PFSK-1 (cell line): ENCODE data around the gene WNT7B.

ENCODE experiments used
- FOXP2 ChIP-seq: optimal IDR thresholded peaks from 2 replicates; pipeline ENCODE3; 2011; ENCODE audit warnings: borderline replicate concordance, control low read depth, inconsistent platforms; ENCODE audit not compliant: insufficient read depth; ENCODE audit errors: extremely low read length, extremely low read depth
- POLR2AphosphoS5 ChIP-seq: IDR thresholded peaks from 2 replicates; pipeline ENCODE4 v1.6.1; 2012; ENCODE audit warnings: low read depth, mild to moderate bottlenecking, control low read depth, low read length, moderate library complexity
- TF ChIP-seq, protein P1 (sequence below), 2 experiments: IDR thresholded peaks; 2 replicates each; pipeline versions ENCODE4 v1.6.1 to v1.8.0; 2011 to 2012; ENCODE audit warnings: low read depth in 2 of 2, low read length in 2 of 2, control low read depth in 1 of 2, inconsistent platforms in 1 of 2, mild to moderate bottlenecking in 1 of 2, moderate library complexity in 1 of 2; ENCODE audit not compliant: insufficient read depth in 1 of 2

DNA sequence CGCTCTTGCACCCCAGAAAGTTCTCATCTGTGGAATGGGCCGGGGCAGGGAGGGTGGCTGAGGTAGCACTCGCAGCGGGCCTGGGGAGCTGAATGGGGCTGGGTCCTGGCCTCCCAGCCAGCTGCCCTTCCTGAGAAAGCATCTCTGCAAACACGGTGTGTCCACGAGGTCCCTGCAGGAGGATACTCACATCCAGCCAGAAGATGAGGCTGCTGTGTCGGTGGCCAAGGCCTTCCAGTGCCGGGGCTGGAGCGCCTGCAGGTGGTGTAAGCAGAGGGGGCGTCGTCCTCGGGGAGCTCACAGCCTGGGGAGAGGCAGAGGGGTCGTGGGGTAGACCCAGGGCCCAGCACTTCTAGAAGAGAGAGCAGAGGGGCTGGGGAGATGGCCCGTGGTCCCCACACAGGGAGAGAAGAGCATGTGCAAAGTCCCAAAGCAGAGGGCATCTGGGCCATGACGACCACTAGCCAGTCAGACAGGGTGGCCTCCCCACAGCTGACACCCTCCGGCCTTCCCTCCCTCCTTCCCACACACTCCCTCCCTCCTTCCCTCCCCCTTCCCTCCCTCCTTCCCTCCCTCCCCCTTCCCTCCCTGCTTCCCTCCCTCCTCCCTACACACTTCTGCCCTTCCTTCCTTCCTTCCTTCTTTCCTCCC lies 97.9 kb downstream of the WNT7B start:
- TF ChIP-seq POLR2AphosphoS5 (no peak), FOXP2 (no peak)
- TF ChIP-seq, protein P1, sequence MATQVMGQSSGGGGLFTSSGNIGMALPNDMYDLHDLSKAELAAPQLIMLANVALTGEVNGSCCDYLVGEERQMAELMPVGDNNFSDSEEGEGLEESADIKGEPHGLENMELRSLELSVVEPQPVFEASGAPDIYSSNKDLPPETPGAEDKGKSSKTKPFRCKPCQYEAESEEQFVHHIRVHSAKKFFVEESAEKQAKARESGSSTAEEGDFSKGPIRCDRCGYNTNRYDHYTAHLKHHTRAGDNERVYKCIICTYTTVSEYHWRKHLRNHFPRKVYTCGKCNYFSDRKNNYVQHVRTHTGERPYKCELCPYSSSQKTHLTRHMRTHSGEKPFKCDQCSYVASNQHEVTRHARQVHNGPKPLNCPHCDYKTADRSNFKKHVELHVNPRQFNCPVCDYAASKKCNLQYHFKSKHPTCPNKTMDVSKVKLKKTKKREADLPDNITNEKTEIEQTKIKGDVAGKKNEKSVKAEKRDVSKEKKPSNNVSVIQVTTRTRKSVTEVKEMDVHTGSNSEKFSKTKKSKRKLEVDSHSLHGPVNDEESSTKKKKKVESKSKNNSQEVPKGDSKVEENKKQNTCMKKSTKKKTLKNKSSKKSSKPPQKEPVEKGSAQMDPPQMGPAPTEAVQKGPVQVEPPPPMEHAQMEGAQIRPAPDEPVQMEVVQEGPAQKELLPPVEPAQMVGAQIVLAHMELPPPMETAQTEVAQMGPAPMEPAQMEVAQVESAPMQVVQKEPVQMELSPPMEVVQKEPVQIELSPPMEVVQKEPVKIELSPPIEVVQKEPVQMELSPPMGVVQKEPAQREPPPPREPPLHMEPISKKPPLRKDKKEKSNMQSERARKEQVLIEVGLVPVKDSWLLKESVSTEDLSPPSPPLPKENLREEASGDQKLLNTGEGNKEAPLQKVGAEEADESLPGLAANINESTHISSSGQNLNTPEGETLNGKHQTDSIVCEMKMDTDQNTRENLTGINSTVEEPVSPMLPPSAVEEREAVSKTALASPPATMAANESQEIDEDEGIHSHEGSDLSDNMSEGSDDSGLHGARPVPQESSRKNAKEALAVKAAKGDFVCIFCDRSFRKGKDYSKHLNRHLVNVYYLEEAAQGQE (IDR thresholded peaks at IDR 0.05; ENCODE audit: insufficient read depth in 1 of 2, low read depth in 2 of 2, low read length in 2 of 2) = no peak
